DMS79 (cell line): ENCODE measurements around the gene DCAF17.
"Not testable (repeated sequence)": the region's sequence is repeated elsewhere in the genome, so short reads cannot be mapped to it uniquely, and the experiment has no call there.

Experiments
- DNase-seq: peaks from one replicate; lab custom pipeline; 2025; lab: John Stamatoyannopoulos, UW

The DCAF17 gene

GRCh38 chr2:171459498-171459897, 25.5 kb downstream of the DCAF17 start:
- no peak for DNase-seq

GRCh38 chr2:171460537-171460936, 26.5 kb downstream of the DCAF17 start:
- no peak for DNase-seq

- DNase-seq, result no peak
These were observed 35.1 kb downstream of the DCAF17 start for GRCh38 chr2:171469176-171469575.

GRCh38 chr2:171470129-171470528, 36.1 kb downstream of the DCAF17 start:
- no peak for DNase-seq

GRCh38 chr2:171475979-171476378, 42.0 kb downstream of the DCAF17 start:
- DNase-seq, result no peak

- DNase-seq, result no peak
These were observed 44.3 kb downstream of the DCAF17 start for GRCh38 chr2:171478345-171478744.

- no peak for DNase-seq
These were observed 45.3 kb downstream of the DCAF17 start for GRCh38 chr2:171479154-171479814.

GRCh38 chr2:171480908-171481307, 46.9 kb downstream of the DCAF17 start:
- no peak for DNase-seq

- no peak for DNase-seq
These were observed 48.3 kb downstream of the DCAF17 start for GRCh38 chr2:171482308-171482707.

- no peak for DNase-seq
These were observed 48.9 kb downstream of the DCAF17 start for GRCh38 chr2:171482877-171483276.

- DNase-seq, result no peak
These were observed 49.8 kb downstream of the DCAF17 start for GRCh38 chr2:171483793-171484192.

- DNase-seq, result no peak
These were observed 51.1 kb downstream of the DCAF17 start for GRCh38 chr2:171485116-171485515.

GRCh38 chr2:171487201-171487600, 53.2 kb downstream of the DCAF17 start:
- DNase-seq, result no peak

GRCh38 chr2:171487803-171488259, 53.8 kb downstream of the DCAF17 start:
- DNase-seq, result no peak

GRCh38 chr2:171490577-171490976, 56.6 kb downstream of the DCAF17 start:
- no peak for DNase-seq

GRCh38 chr2:171491292-171491691, 57.3 kb downstream of the DCAF17 start:
- no peak for DNase-seq

GRCh38 chr2:171492664-171493063, 58.6 kb downstream of the DCAF17 start:
- DNase-seq, result no peak

- not testable (repeated sequence) for DNase-seq
These were observed 63.6 kb downstream of the DCAF17 start for GRCh38 chr2:171497664-171498063.

GRCh38 chr2:171505374-171505773, 71.3 kb downstream of the DCAF17 start:
- no peak for DNase-seq

GRCh38 chr2:171509945-171510731, 76.1 kb downstream of the DCAF17 start:
- no peak for DNase-seq

GRCh38 chr2:171512014-171512413, 78.0 kb downstream of the DCAF17 start:
- no peak for DNase-seq

- no peak for DNase-seq
These were observed 78.7 kb downstream of the DCAF17 start for GRCh38 chr2:171512683-171513195.

- DNase-seq, result no peak
These were observed 79.7 kb downstream of the DCAF17 start for GRCh38 chr2:171513719-171514160.
